ENCODE data around the gene ACP7.

- no peak for TF ChIP-seq EZH2 (IDR thresholded peaks at IDR 0.05; ENCODE audit: borderline replicate concordance, low read depth, low read length, severe bottlenecking)
- TF ChIP-seq CTCF (IDR thresholded peaks at IDR 0.05; ENCODE audit: extremely low read depth in 1 of 2, insufficient read depth in 1 of 2, low read depth in 1 of 2, low read length in 2 of 2), result no peak
- no peak for TF ChIP-seq JUN (IDR thresholded peaks at IDR 0.05; ENCODE audit: borderline replicate concordance, insufficient read depth, insufficient read length, low read depth)
Measured at GRCh38 chr19:39057615-39058014, 26.6 kb upstream of the ACP7 start.
